Lung (tissue), 16 donors: ENCODE measurements around the gene SACS. TPM values are rescaled to one million over a fixed set of nuclear protein-coding genes. Genes with fewer than 3 reads are reported as not detected.

ENCODE experiments used
- ATAC-seq: fragments of 200-7000 bp; cut with Tn5 transposase; one replicate; pipeline ENCODE4 v1.9.1; 2020; ENCODE audit warnings: moderate number of reproducible peaks; ENCODE audit not compliant: insufficient read depth, low FRiP score
- DNase-seq, 3 donors: peaks; one replicate each; pipeline ENCODE4 v3.0.0-alpha.2; 2013 to 2017
- H3K27ac ChIP-seq, 2 donors: one replicate each; pipeline ENCODE4 v1.5.1; 2013; ENCODE audit warnings: mild to moderate bottlenecking in 2 of 2, moderate library complexity in 2 of 2, control low read depth in 1 of 2, inconsistent platforms in 1 of 2, low read depth in 1 of 2, low read length in 1 of 2
- H3K27me3 ChIP-seq, 3 donors: one replicate each; pipeline ENCODE4 v1.5.1; 2013; ENCODE audit warnings: low read length in 2 of 3; ENCODE audit not compliant: control insufficient read depth in 3 of 3, insufficient read depth in 3 of 3
- H3K36me3 ChIP-seq, 4 donors: one replicate each; pipeline ENCODE4 v1.5.1; 2013; ENCODE audit warnings: low read length in 4 of 4, mild to moderate bottlenecking in 1 of 4, moderate library complexity in 1 of 4; ENCODE audit not compliant: control insufficient read depth in 4 of 4, insufficient read depth in 4 of 4
- H3K4me1 ChIP-seq, 5 donors: one replicate each; pipeline ENCODE4 v1.5.1; 2013; ENCODE audit warnings: low read length in 5 of 5, mild to moderate bottlenecking in 2 of 5, moderate library complexity in 1 of 5; ENCODE audit not compliant: control insufficient read depth in 5 of 5, insufficient read depth in 5 of 5
- H3K4me3 ChIP-seq: one replicate; pipeline ENCODE4 v1.5.1; 2013; ENCODE audit warnings: mild to moderate bottlenecking, control low read depth, moderate library complexity
- H3K9ac ChIP-seq, 2 donors: one replicate each; pipeline ENCODE4 v1.5.1; 2013; ENCODE audit warnings: low read length in 2 of 2, control low read depth in 1 of 2; ENCODE audit not compliant: insufficient read depth in 1 of 2
- H3K9me3 ChIP-seq, 4 donors: one replicate each; pipeline ENCODE4 v1.5.1; 2013; ENCODE audit warnings: low read length in 3 of 4, mild to moderate bottlenecking in 1 of 4, moderate library complexity in 1 of 4; ENCODE audit not compliant: control insufficient read depth in 4 of 4, insufficient read depth in 3 of 4
- CTCF ChIP-seq: IDR thresholded peaks from 2 replicates; pipeline ENCODE4 v1.5.1; 2012; ENCODE audit warnings: mild to moderate bottlenecking; ENCODE audit errors: control extremely low read depth, extremely low read depth
- WGBS, 2 donors: extraction: QIAGEN DNeasy Blood & Tissue Kit; methylation state at CpG; one replicate each; pipeline ENCODE4 v1.1.7; 2013; 5-methylcytosine and 5-hydroxymethylcytosine counted together
- long read RNA-seq, 5 donors: transcript quantifications; one replicate each; lab custom pipeline, GENCODE V29; 2026
- polyA plus RNA-seq, 2 donors: library from polyadenylated mRNA; stranded (reverse); fragments of 200-250 nt; gene quantifications; one replicate each; pipeline ENCODE4 v1.2.1, GENCODE V29; 2013
- total RNA-seq, 2 donors: library from RNA; depleted of rRNA in 1 of 2; stranded (reverse); fragments of >200 nt in 1 of 2; gene quantifications; one replicate each; pipeline ENCODE4 v1.2.1, GENCODE V29; 2014 to 2021
- donor health status: control.
- donor health status: control.
- donor health status: Bipolar disorder and iron deficiency.
- donor health status: healthy.
- donor health status: DM: yes; HTN: yes; CAD: no.

Gene SACS
- total RNA-seq (10 to 100 TPM; 11.3 to 21.7 TPM), polyA plus RNA-seq (1 to 10 TPM; 2.5 to 2.6 TPM)
- long read RNA-seq, donor 1 = 0 reads
- long read RNA-seq, donor 2 = 0 reads
- long read RNA-seq, donor 3 = 0 reads
- long read RNA-seq, donor 4, partial matches to known transcripts = 0 of 2 reads
- long read RNA-seq, donor 4, other reads (novel, unspliced or antisense) = 0 of 2 reads
- long read RNA-seq, donor 5 = 0 reads

- Histone ChIP-seq H3K27ac (peak within 1 kb of the TSS; percentile 24 to 49), H3K9ac (peak within 1 kb of the TSS; percentile 70 to 81), H3K4me3 (no peak within 1 kb of the TSS), H3K9me3 (no peaks in the 10 kb centered on the region), H3K27me3 (peaks cover 0 to 2% (median 0%) of the 10 kb centered on the region in 3 donors), H3K4me1 (peaks cover 0 to 7% (median 0%) of the 10 kb centered on the region in 5 donors), H3K36me3 (no peaks in the 10 kb centered on the region)
- ATAC-seq (no peak), DNase-seq (peak; percentile 75 to 86 (median 81))
- WGBS, 2 donors = 6 to 11% methylated on average over 26 of the region's 26 CpGs
- no peak for TF ChIP-seq CTCF
These were observed at the start of gene SACS for GRCh38 chr13:23433171-23434153. Gene SACS (minus strand): TSS chr13:23433702. CDS start chr13:23411239, 22,463 bp downstream.

- H3K27me3 ChIP-seq = no peaks in the 10 kb centered on the region
- no peak for DNase-seq
- H3K4me3 ChIP-seq = no peak overlapping the region
- H3K36me3 ChIP-seq = no peaks in the 10 kb centered on the region
- no peak for TF ChIP-seq CTCF
- H3K4me1 ChIP-seq = no peaks in the 10 kb centered on the region
- no peak for ATAC-seq
- H3K9ac ChIP-seq = no peak overlapping the region
- peaks cover 0 to 10% (median 3%) of the 10 kb centered on the region in 4 donors for H3K9me3 ChIP-seq
- WGBS, 2 donors = 79 to 86% methylated on average over 1 of the region's 1 CpG
- H3K27ac ChIP-seq = no peak overlapping the region
These were observed 46.8 kb upstream of the SACS start for GRCh38 chr13:23480324-23480723.

- Histone ChIP-seq H3K27ac (no peak overlapping the region), H3K4me1 (peaks cover 0 to 2% (median 0%) of the 10 kb centered on the region in 5 donors), H3K27me3 (no peaks in the 10 kb centered on the region), H3K9ac (no peak overlapping the region), H3K9me3 (peaks cover 0 to 10% (median 3%) of the 10 kb centered on the region in 4 donors), H3K4me3 (no peak overlapping the region), H3K36me3 (no peaks in the 10 kb centered on the region)
- no peak for TF ChIP-seq CTCF
- ATAC-seq = no peak
- no peak for DNase-seq
These were observed 43.6 kb upstream of the SACS start for GRCh38 chr13:23477101-23477500.
